Midbrain (tissue), 1 donor: ENCODE measurements around the gene EXOC3L1.

Source experiments
- DNase-seq: peaks from one replicate; lab custom pipeline; 2025; lab: John Stamatoyannopoulos, UW

The EXOC3L1 gene

GRCh38 chr16:67190041-67190440 lies at the start of gene EXOC3L1:
Gene EXOC3L1, minus strand, starts transcription at chr16:67190136. Its CDS starts 460 bp downstream, at chr16:67189676.
- no peak for DNase-seq

- DNase-seq = no peak
These were observed 49.0 kb upstream of the EXOC3L1 start for GRCh38 chr16:67238806-67239470.

- DNase-seq = no peak
These were observed 48.3 kb upstream of the EXOC3L1 start for GRCh38 chr16:67238278-67238575.

GRCh38 chr16:67237396-67238277 lies 47.7 kb upstream of the EXOC3L1 start:
- no peak for DNase-seq

- DNase-seq = no peak
These were observed 46.8 kb upstream of the EXOC3L1 start for GRCh38 chr16:67236563-67237395.

- DNase-seq = no peak
These were observed 46.1 kb upstream of the EXOC3L1 start for GRCh38 chr16:67235816-67236562.

- no peak for DNase-seq
These were observed 44.3 kb upstream of the EXOC3L1 start for GRCh38 chr16:67234180-67234597.

GRCh38 chr16:67233596-67233995 lies 43.7 kb upstream of the EXOC3L1 start:
- no peak for DNase-seq

- no peak for DNase-seq
These were observed 41.1 kb upstream of the EXOC3L1 start for GRCh38 chr16:67230809-67231660.

GRCh38 chr16:67229906-67230808 lies 40.2 kb upstream of the EXOC3L1 start:
- no peak for DNase-seq

GRCh38 chr16:67228905-67229304 lies 39.0 kb upstream of the EXOC3L1 start:
- DNase-seq = no peak

- no peak for DNase-seq
These were observed 38.3 kb upstream of the EXOC3L1 start for GRCh38 chr16:67228034-67228785.

GRCh38 chr16:67227567-67227921 lies 37.6 kb upstream of the EXOC3L1 start:
- DNase-seq = no peak

GRCh38 chr16:67226804-67227566 lies 37.0 kb upstream of the EXOC3L1 start, which contains the start of gene TMEM208:
Gene TMEM208, plus strand, starts transcription at chr16:67227130. Its CDS starts 89 bp downstream, at chr16:67227219.
- DNase-seq = peak; percentile 97

GRCh38 chr16:67226295-67226803 lies 36.4 kb upstream of the EXOC3L1 start:
- no peak for DNase-seq

- no peak for DNase-seq
These were observed 34.1 kb upstream of the EXOC3L1 start for GRCh38 chr16:67223992-67224391.

- peak; percentile 25 for DNase-seq
These were observed 26.9 kb upstream of the EXOC3L1 start for GRCh38 chr16:67216612-67217490.
